Measurements from ENCODE around the gene MYO1H. TPM values are rescaled to one million over a fixed set of nuclear protein-coding genes. Genes with fewer than 3 reads are reported as not detected.
"Not testable (repeated sequence)": the region's sequence is repeated elsewhere in the genome, so short reads cannot be mapped to it uniquely, and the experiment has no call there.

Gene MYO1H
- total RNA-seq, 4 donors from 2014 or later, result not detected

DNA sequence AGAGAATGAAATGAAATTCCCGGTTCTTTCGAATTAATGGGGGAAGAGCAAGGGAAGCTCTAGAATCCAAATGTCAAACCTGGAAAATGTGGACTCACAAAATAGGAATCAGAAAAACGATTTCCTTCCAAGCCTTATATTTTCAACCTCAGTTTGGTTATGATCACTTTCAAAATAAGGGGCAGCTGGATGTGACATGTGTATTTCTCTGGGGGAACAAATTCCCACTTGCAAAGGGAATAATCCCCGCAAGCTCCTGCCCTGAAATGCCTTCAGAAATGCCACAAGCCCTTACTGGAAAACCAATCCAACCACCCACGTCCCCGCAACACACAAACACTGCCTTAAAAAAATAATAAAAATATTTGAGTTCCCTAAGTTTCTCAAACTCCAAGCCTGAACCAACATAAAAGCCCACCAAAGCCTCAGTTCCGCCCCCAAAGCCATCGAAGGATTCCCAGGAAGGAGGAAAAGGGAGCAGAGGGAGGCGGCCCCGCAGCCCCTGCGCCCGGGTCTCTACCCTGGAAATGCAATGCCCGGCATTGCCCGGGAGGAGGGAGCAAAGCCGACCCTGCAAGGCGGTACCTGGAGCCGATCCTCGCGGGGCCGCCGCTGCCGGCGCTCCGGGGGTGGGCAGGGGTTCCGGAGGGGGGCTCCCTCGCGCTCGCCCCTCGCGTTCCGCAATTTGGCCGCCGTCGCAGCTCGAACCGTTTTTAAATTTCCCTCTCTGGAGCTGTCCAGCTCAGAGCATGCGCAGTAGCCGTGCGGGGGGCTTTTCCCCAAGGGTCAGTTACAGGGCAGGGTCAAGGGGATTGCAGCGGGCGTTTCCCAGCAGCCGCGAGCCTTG is 38.9 kb upstream of the MYO1H start, which contains the start of gene FOXN4:
TSS of gene FOXN4 (minus strand) at position 751 of the 847 bp plus-strand sequence. CDS start 963 bp downstream, outside the sequence.
- intact Hi-C loops (cut with DNase I; ENCODE audit: low total_unique reads), result no loop called here
- peaks cover 78% of the 10 kb centered on the region for H3K27me3 ChIP-seq
- H3K36me3 ChIP-seq, result no peaks in the 10 kb centered on the region
- in situ Hi-C loops (cut with MboI; ENCODE audit: low pct_ligation_motif_present in 1 of 4, low pct_unique_long_range_greater_than_20kb in 1 of 4, low sequenced_read_pairs in 3 of 4), result no loop called here
- WGBS, 2 donors (ENCODE audit: low coverage in 1 of 2), result 10 to 21% methylated on average over 9 to 35 of the region's 43 CpGs
- TF ChIP-seq EP300 (IDR thresholded peaks at IDR 0.05; ENCODE audit: low read depth) (no peak), POLR2A (IDR thresholded peaks at IDR 0.05) (no peak), POLR2AphosphoS5 (IDR thresholded peaks at IDR 0.05) (no peak)
- TF ChIP-seq, protein P1, sequence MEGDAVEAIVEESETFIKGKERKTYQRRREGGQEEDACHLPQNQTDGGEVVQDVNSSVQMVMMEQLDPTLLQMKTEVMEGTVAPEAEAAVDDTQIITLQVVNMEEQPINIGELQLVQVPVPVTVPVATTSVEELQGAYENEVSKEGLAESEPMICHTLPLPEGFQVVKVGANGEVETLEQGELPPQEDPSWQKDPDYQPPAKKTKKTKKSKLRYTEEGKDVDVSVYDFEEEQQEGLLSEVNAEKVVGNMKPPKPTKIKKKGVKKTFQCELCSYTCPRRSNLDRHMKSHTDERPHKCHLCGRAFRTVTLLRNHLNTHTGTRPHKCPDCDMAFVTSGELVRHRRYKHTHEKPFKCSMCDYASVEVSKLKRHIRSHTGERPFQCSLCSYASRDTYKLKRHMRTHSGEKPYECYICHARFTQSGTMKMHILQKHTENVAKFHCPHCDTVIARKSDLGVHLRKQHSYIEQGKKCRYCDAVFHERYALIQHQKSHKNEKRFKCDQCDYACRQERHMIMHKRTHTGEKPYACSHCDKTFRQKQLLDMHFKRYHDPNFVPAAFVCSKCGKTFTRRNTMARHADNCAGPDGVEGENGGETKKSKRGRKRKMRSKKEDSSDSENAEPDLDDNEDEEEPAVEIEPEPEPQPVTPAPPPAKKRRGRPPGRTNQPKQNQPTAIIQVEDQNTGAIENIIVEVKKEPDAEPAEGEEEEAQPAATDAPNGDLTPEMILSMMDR (IDR thresholded peaks at IDR 0.05), result no peak
- peaks cover 6 to 20% (median 16%) of the 10 kb centered on the region in 4 donors for H3K4me1 ChIP-seq
- DNase-seq, result no peak
- H3K27ac ChIP-seq, result no peak within 1 kb of the TSS
- H3K9me3 ChIP-seq, result no peaks in the 10 kb centered on the region
- peak within 1 kb of the TSS; percentile 18 to 58 (median 35) for H3K4me3 ChIP-seq

DNA sequence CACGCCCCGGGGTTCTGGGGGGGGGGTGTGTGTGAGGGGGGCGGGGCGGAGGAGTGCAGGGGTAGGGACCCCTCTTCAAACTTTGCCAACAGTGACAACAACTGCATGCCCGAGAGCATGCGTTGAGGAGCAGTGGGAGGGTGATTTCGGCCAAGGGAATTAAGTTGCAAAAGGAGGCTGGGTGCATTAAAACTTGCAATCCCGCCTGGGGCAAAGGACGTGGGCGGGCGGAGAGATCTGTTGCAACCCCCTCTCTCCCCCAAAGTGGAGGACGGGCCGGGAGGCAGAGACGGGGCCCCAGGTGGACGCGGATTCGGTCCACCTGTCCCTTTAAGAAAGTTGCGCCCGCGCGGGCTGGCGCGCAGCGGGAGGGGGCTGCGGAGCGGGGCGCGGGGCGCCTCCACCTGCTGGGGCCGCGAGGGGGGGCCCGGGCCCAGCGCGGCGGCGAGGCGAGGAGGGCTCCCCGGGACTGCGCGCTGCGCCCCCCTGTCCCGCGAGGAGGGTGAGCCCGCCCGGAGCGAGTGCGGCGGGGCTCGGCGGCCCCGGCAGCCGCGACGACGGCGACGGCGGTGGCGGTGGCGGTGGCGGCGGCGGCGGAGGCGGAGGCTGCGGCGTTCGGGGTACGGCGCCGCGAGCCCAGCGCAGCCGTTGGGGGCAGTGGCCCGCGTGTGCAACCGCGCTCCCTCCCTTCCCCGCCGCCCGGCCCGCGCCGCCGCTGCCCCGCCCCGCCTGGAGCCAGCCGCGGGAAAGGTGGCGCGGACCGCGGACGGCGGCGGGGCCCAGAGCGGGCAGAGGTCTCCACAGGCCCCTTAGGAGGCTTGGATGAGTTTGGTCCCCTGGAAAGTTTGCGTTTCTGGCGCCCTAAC is 38.1 kb upstream of the MYO1H start:
- Histone ChIP-seq H3K36me3 (no peaks in the 10 kb centered on the region), H3K27me3 (peaks cover 81% of the 10 kb centered on the region), H3K27ac (no peak overlapping the region), H3K4me3 (peak overlapping the region; percentile 18 to 58 (median 35)), H3K4me1 (peaks cover 6 to 20% (median 16%) of the 10 kb centered on the region in 4 donors), H3K9me3 (no peaks in the 10 kb centered on the region)
- intact Hi-C loops (cut with DNase I; ENCODE audit: low total_unique reads) (no loop called here), in situ Hi-C loops (cut with MboI; ENCODE audit: low pct_ligation_motif_present in 1 of 4, low pct_unique_long_range_greater_than_20kb in 1 of 4, low sequenced_read_pairs in 3 of 4) (no loop called here)
- no peak for DNase-seq
- 0% methylated on average over 60 of the region's 99 CpGs; no CpG with 5 or more reads in 1 of the 2 donors for whole genome bisulfite sequencing, 2 donors (ENCODE audit: low coverage in 1 of 2)
- no peak for TF ChIP-seq POLR2A (IDR thresholded peaks at IDR 0.05)

DNA sequence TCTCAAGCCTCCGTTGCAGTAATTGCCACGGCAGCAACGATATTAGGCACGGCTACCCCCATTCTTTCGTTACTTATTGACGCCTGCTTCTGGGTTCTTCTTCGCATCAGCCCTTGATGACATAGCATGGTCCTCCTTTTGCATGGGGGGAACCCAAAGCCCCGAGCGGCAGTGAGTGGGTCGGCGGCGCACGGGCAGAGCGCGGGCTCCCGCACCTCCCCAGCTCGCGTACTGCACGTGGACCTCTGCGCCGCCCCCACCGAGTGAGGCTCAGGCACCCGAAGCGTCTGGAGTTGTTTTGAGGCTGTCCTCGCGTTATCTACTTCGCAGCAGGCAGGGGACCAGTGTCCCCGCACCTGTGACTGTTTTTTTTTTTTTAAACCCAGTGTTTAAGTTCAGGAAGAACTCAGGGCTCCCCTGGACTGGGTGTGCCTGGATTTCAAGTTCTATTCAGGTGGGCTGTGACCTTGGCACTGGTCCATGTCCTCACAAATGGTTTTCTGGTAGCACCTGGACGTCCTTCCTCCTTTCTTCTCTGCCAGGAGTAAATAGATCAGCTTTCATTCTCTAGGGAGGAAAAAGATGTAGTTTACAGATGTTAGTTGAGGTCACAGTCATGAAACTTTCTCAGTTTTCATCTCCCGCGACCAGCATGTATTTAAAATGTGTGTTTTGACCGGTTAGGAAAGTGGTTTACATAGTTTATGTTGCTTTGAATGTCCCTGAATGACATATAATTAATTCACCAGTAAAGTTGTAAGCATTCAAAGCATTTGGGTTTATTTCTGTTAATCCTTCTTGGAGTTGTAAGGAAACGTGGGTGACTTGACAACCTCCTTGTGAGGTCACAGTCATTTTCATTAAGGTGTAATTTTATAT is 37.2 kb upstream of the MYO1H start:
- H3K4me3 ChIP-seq, result peak overlapping the region; percentile 18 to 58 (median 35)
- H3K4me1 ChIP-seq, result peaks cover 6 to 20% (median 16%) of the 10 kb centered on the region in 4 donors
- H3K36me3 ChIP-seq, result no peaks in the 10 kb centered on the region
- H3K27me3 ChIP-seq, result peaks cover 73% of the 10 kb centered on the region
- no peaks in the 10 kb centered on the region for H3K9me3 ChIP-seq
- intact Hi-C loops (cut with DNase I; ENCODE audit: low total_unique reads), result no loop called here
- DNase-seq, result no peak
- no peak overlapping the region for H3K27ac ChIP-seq
- WGBS, 2 donors (ENCODE audit: low coverage in 1 of 2), result 8 to 31% methylated on average over 5 to 33 of the region's 33 CpGs
- in situ Hi-C loops (cut with MboI; ENCODE audit: low pct_ligation_motif_present in 1 of 4, low pct_unique_long_range_greater_than_20kb in 1 of 4, low sequenced_read_pairs in 3 of 4), result no loop called here
- TF ChIP-seq POLR2A (IDR thresholded peaks at IDR 0.05), result no peak
- TF ChIP-seq, protein P1 (IDR thresholded peaks at IDR 0.05), result no peak
- TF ChIP-seq EP300 (IDR thresholded peaks at IDR 0.05; ENCODE audit: low read depth), result no peak
- no peak for TF ChIP-seq POLR2AphosphoS5 (IDR thresholded peaks at IDR 0.05)

DNA sequence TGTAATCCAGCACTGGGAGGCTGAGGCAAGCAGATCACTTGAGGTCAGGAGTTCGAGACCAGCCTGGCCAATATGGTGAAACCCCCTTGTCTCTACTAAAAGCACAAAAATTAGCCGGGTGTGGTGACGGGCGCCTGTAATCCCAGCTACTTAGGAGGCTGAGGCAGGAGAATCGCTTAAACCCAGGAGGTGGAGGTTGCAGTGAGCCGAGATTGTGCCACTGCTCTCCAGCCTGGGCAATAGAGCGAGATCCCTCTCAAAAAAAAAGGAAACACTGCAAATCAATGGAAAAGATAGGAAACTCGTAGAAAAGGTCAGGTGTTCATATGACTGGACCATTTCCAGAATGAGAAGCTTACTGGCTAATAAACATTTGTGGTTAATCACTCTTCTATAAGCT is 26.4 kb upstream of the MYO1H start:
- H3K4me1 ChIP-seq; H3K27ac ChIP-seq; H3K9me3 ChIP-seq; DNase-seq; in situ Hi-C loops (cut with MboI; ENCODE audit: low pct_ligation_motif_present in 1 of 4, low pct_unique_long_range_greater_than_20kb in 1 of 4, low sequenced_read_pairs in 3 of 4); H3K36me3 ChIP-seq; H3K4me3 ChIP-seq; intact Hi-C loops (cut with DNase I; ENCODE audit: low total_unique reads): not testable (repeated sequence)
- 73 to 83% methylated on average over 7 to 8 of the region's 8 CpGs for WGBS, 2 donors (ENCODE audit: low coverage in 1 of 2)
- H3K27me3 ChIP-seq, result peaks cover 14% of the 10 kb centered on the region
